HG02642 (cell line): ENCODE measurements around the gene SERBP1.
"Not testable (repeated sequence)": the region's sequence is repeated elsewhere in the genome, so short reads cannot be mapped to it uniquely, and the experiment has no call there.

Experiments
- ATAC-seq: cut with Tn5 transposase; IDR thresholded peaks from one replicate; pipeline ENCODE4 v1.9.1; 2021; ENCODE audit warnings: mild to moderate bottlenecking; ENCODE audit not compliant: unreplicated experiment, poor library complexity

SERBP1 gene

DNA sequence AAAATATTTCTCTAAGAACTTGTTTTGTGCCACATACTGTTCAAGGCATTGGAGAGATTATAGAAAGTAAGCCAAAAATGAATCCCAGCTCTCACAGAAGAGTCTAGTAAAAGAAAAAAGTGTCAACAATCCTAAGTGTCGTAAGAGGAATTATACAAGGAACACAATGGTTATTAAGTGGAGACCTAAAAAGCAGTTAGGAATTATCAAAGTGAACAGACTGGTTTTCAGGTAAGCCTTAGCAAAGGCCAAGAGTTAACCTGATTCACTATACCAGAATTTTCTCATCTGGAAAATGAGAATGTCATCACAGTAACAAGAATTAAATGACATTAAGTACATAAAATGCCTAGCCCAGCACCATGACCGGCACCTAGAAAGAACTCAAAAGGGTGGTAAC, 15.6 kb downstream of the SERBP1 start:
- no peak for ATAC-seq

DNA sequence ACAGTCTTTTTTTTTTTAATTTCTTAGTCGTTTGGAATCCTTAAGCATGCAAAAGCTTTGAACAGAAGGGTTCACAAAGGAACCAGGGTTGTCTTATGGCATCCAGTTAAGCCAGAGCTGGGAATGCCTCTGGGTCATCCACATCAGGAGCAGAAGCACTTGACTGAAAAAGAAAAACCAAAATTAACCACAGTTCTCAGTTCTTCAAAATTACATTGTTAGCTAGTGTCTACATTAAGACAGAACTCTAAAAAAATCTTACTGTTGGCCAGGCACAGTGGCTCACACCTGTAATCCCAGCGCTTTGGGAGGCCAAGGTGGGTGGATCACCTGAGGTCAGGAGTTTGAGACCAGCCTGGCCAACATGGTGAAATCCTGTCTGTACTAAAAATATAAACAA, 17.1 kb downstream of the SERBP1 start:
- ATAC-seq = not testable (repeated sequence)

DNA sequence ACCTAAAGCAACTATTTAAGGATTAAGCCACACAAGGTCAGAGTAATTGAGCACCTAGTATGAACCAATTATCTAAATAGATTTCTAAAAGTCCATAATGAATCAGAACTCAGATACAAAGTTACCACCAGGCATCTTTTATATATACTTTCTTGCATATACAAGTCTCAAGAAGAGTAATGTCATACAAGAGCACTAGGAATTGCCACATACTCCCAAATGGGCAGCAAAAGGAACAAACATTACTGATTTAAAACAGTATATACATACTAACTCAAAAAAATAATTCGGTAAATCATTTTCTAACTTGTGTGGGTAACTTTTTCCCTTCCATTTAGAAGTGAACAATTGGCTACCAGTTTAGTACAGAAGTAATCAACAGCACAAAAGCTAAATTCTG, 22.1 kb downstream of the SERBP1 start:
- no peak for ATAC-seq

DNA sequence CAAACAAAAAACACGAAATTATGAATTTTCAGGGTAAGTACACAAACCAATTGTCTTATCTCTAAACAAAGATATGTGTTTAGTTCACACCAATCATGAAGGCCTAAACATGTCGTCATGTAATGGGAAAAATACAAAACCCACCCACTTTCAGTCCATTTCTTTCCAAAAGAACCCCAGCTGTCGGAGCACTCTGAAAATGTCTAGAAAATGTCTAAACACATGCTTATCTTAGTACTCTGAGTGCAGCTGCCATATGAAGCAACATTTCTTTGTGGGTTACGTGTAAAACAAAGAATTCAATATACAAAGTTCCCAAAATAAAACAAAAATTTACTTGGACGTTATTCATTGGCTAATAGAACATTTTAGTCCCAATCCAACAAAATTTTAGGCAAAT, 22.7 kb downstream of the SERBP1 start:
- no peak for ATAC-seq

DNA sequence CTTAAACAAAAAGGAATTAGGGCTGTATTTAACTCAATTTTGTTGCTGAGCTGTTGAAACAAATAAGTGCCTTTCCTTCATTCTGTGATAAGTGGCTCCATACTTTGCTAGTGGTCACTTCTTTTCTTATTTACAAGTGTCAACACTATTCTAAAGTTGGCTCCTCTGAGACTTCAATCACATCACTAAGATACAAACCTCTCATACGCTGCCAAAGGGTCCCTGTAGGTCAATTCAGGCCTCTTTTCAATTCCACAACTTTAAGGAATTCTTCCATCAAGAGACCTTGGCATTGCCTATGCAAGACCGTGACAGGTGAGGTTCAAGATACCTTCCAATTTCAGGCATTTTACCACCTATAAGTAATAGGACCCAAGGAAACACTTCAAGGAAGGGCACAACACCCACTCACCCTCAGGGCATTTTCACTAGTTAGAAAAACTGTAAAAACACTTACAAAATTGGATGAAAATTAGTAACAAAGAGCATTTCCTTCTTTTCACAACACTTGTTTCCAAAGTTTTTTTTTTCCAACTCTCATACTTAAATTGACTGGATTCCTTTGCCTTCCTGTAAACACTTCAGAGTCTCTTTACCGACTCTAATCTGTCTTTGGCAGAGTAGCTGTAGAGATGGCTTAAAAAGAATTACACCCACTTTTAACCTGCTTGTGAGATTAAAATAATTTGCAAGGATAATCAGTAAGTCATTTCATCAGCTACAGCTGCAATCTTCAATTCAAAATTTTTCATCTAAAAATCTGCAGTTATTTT, 24.5 kb downstream of the SERBP1 start:
- no peak for ATAC-seq

DNA sequence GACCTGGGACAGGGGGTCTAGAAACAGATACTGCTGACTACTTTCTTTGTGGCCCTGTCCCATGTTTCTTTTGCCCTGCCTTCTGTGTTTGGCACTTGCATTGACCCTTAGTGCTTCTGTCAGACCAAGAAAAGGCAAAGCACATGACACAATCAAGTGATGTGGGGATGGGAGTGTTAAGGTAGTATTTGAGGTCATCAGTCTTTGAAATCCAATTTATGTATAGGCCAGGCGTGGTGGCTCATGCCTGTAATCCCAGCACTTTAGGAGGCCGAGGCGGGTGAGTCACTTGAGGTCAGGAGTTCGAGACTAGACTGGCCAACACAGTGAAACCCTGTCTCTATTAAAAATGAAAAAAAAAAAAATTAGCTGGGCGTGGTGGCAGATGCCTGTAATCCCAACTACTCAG, 26.0 kb downstream of the SERBP1 start:
- ATAC-seq = no peak

DNA sequence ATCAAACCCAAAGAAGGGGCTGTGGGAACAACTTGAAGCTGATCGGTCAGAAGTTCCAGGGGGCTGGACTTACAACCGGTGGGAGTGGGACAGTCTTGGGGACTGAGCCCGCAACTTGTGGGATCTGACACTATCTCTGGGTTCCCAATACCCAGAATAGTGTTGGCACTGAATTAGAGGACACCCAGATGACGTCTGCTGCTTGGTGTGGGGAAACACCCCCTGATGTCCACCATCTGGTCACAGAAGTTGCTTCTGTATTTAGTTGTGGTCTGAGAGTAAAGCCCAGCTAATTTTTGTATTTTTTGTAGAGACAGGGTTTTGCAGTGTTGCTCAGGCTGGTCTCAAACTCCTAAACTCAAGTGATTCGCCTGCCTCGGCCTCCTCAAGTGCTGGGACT, 28.8 kb downstream of the SERBP1 start:
- no peak for ATAC-seq

DNA sequence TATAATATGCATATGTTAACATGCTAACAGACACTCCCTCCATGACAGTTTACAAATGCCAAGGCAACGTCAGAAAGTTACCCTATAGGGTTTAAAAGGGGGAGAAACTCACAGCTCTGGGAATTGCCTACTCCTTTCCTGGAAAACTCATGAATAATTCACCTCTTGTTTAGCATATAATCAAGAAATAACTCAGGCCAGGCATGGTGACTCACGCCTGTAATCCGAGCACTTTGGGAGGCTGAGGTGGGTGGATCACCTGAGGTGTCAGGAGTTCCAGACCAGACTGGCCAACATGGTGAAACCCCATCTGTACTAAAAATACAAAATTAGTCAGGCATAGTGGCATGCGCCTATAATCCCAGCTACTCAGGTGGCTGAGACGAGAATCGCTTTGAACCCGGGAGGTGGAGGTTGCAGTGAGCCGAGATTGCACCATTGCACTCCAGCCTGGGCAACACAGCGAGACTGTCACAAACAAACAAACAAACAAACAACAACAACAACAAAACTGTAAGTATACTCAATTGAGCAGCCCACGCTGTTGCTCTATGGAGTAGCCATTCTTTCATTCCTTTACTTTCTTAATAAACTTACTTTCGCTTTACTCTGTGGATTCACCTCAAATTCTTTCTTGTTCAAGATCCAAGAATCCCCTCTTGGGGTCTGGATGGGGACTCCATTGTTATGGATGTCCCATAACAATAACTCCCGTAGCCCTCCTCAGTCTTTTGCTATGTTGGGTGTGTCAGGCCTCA, 30.0 kb downstream of the SERBP1 start:
- ATAC-seq = not testable (repeated sequence)

DNA sequence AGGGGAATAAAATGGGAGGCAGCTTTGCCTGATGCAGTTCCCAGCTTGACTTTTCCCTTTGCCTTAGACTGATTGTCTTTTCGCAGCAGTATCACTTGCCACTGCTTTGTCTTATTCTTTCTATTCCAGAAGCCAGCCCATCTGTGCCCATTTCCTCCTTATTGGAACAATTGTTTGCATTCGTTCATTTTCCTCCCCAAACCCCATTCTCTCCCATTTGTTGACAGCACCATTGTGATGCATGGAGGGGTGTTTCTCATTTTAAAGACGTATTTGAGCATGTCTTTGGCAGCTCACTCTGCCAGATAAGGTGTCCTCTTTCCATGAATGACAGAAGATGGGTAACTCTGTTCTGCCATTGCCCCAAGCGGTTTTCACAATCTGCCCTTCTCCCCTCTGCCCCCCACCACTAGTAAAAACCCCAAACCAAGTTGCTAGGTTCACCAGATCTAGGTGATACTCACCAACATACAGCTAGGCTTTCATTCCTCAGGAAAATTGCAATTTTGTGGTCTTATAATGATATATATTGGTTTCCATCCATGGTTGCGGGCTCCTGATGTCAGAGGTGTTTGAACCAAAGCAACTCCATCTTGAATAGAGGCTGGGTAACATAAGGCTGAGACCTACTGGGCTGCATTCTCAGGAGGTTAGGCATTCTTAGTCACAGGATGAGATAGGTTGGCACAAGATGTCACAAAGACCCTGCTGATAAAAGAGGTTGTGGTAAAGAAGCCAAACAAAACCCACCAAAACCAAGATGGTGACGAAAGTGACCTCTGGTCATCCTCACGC, 30.8 kb downstream of the SERBP1 start:
- no peak for ATAC-seq

DNA sequence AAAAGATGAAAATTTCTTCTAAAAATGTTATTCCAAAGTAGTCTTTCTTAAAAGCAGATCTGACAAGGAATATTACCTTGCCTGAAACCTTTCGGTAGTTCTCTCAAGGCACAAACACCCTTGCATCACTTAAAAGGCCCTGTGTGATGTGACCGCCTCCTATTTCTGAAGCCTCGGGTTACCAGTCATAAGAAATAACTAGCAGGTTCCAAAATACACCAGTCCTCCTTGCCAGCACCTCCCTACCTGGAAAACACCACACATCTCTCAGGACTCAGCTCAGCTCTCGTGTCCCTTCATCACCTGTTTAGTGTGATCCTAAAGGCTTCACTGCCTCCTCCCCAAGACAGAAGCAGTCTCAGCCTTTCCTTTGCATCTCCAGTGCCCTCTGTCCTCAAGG, 35.7 kb downstream of the SERBP1 start:
- no peak for ATAC-seq

DNA sequence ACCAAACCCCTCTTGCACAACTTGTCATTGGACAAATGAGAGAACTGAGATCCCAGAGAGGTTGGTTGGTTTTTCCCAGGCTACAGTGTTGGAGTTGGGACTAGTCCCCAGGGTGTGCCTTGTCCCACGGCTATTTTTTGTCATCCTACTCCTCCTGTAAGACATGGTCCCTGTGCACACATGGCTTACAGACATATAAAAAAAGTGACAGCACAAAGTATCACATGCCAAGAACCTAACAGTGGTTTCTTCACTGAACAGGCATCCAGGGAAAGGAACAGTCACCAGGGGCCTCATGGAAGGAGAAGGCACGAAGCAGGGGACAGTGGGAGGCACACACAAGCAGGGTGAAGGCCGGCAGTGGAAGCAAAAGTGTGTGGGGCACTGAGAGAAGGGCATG, 36.5 kb downstream of the SERBP1 start:
- ATAC-seq = no peak

DNA sequence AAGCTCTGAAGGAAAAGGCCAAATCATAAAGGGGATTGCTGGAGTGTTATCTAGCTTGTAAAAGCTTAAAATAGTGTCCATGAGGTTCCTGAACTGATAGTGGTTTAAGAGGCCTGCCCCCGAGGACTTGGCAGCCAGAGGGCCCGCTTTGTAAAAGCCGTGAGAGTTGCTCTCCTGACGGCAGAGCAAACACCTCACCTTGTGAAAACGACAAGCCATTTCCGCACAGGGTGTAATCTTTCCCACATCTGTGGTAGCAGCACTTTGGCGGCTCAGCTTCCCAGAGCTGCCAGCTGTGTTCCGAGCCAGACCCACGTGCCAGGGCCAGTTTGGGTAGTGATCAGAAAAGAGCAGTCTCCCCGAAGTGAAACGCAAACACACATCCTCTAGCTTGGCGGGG, 37.0 kb downstream of the SERBP1 start:
- no peak for ATAC-seq

DNA sequence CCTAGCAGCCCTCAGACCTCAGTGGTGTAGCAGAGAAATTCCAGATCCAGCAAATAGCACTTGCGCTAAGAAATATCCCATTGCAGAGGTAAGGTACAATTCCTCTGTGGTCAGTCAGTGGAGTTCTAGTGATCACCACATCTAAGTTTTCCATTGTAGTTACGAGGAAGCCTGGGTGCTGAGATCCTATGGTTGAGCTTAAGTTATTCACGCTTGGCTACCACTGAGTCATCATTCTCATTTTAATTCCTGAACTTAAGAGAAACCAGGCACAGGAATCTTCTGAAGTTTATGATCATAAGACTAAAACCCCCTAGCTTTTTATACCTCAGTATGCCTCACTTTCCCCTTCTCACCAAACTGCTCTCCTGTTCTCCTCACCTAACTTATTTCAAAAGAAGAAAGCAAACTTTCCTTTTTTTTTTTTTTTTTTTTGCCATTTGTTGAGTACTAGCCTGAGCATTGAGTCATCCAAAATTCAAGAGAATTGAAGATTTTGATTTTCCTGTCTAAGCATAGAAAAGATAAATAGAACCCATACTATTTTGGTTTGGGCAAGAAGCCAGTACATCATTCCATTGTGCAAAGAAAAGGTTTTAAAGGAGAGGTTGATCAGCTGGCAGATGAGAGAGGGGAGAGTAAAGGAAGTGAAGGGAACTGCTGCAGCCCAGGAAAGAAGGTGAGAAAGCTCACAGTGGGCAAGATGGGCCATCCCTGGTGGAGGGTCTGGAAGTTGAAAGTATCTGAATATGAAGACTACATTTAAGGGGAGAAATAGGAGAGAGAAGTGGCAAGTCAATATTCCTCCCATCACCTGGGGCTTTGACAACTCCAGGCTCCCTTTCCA, 39.9 kb downstream of the SERBP1 start:
- ATAC-seq = no peak

DNA sequence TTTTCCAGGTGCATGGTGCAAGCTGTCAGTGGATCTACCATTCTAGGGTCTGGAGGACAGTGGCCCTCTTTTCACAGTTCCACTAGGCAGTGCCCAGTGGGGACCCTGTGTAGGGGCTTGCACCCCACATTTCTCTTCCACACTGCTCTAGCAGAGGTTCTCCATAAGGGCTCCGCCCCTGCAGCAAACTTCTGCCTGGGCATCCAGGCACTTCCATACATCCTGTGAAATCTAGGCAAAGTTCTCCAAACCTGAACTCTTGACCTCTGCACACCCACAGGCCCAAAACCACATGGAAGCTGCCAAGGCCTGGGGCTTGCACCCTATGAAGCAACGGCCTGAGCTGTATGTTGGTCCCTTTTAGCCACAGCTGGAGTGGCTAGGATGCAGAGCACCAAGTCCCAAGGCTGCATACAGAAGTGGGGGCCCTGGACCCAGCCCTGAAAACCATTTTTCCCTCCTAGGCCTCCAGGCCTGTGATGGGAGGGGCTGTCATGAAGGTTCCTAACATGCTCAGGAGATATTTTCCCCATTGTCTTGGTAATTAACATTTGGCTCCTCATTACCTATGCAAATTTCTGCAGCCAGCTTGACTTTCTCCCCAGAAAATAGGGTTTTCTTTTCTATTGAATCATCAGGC, 46.1 kb downstream of the SERBP1 start:
- ATAC-seq = no peak

DNA sequence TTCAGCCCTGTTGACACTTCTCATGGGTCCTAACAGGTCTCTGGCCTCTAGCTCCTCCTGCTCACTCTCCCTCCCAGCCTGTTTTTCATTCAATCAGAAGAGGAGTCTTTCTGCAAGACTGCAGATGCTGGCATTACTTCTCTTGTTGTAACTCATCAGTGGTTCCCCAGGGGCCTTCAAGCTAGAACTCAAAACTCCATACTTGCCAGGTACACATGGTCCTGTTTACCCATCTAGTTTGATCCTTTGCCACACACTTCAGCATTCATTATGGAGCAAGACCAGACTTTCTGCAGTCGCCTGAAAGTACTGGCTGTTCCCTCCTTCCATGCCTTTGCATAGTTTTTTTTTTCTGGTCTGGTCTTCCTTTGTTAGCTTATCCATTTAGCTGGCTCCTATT, 47.9 kb downstream of the SERBP1 start:
- no peak for ATAC-seq

DNA sequence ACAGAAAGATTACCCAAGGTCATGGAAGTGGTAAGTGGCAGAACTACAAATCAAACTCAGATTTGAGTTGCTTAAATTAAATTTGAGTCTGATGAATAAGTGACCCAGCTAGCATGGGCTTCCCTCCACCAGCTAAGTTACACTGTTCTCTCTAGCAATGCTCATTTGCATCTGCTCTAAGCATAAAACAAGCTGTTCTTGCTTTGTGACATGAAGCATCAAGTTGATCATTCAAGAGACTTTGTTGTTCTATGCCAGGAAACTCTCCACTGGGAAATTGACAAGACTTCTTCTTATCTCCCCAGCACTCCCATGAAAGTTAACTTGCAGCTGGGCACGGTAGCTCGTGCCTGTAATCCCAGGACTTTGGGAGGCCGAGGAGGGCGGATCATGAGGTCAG, 49.0 kb downstream of the SERBP1 start:
- ATAC-seq = no peak

DNA sequence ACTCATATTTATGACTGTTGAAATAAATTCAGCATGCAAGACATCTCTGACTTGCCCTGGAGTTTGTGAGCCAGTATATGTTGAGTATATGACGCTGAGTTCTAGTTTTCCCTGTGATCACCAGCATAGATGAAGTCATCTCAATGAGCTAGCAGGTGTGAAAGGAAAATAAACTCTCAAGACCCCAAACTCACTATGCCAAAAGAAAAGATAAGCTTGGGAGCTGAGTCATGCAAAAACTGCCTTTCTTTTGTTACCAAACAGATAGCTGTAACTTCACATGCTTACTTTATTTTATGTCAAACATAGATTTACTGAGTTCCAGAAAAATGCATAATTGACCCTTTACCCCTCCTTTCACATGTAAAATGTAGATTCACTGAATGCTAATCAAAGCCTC, 52.9 kb downstream of the SERBP1 start:
- no peak for ATAC-seq

DNA sequence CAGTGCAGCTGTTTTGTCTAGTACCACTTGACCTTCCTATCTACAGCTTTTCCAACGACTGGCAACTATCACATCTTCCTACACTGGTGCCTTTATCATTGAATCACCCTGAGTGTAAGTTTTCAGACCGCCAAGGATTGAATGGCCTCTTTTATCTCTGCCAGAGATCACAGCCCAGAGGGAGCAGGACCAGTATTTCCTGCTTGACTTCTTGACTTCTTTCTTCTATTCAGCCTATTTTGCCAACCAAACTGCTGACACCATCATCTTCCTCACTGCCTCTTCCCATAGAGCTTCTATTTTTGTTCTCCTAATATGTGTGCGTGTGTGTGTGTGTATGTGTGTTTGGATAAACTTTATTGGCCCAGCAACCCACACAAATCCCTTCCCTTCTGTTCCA, 53.8 kb downstream of the SERBP1 start:
- ATAC-seq = no peak

DNA sequence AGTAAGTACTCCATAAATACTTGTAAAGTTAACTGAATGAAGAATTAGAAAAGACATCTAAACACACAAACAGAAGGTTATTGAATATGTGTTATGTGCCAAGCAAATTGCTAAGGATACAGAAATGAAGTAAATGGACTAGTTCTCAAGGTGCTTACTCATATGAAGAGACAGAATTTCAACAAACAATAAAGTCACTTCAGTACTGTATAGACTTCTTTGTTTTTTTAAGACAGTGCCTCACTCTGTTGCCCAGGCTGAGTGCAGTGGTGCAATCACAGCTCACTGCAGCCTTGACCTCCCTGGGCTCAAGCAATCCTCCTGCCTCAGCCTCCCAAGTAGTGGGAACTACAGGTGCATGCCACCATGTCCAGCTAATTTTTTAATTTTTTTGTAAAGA, 57.3 kb downstream of the SERBP1 start:
- no peak for ATAC-seq

DNA sequence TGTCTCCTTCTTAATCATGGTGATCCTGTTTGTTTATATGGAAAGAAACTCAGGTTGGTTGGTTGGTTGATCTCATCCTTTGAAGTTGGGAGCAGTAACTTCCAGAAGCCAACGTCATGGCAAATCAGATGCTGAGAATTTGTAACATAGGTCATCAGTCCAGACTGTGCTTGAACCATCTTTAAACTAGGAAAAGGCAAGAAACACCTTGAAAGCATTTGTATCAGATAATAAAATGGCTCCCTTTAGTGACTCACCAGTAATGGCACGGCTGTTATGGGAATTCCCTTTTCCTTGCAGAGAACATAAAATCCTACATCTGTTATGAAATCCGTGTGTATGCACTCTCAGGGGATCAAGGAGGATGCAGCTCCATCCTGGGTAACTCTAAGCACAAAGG, 58.1 kb downstream of the SERBP1 start:
- no peak for ATAC-seq
